GM12865 (cell line): ENCODE data around the gene PPP1R16B.

Experiments
- DNase-seq: peaks from one replicate; pipeline ENCODE4 v3.0.0; 2010; ENCODE audit warnings: low read depth
- H3K4me3 ChIP-seq: 2 replicates; pipeline ENCODE4 v1.5.1; 2011; ENCODE audit warnings: mild to moderate bottlenecking, low read depth, low read length, control low read depth
- TF ChIP-seq, protein P1 (sequence below): IDR thresholded peaks from 2 replicates; pipeline ENCODE4 v1.5.1; 2011; ENCODE audit warnings: low read length, control low read depth, low read depth, inconsistent platforms; ENCODE audit not compliant: insufficient read depth; ENCODE audit errors: missing control alignments

Gene PPP1R16B

DNA sequence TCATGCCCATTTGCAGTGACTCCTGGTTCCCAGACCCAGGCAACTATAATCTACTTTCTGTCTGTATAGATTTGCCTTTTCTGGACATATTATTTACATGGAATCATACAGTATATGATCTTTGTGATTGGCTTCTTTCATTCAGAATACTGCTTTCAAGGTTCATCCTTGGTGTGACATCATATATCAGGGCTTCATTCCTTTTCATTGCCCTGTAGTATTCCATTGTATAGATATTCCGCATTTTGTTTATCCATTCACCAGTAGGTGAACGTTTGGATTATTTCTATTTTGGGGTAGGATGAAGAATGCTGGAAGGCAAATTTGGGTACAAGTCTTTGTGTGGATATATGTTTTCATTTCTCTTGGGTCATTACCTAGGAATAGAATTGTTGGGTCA, 36.1 kb downstream of the PPP1R16B start:
- TF ChIP-seq, protein P1, sequence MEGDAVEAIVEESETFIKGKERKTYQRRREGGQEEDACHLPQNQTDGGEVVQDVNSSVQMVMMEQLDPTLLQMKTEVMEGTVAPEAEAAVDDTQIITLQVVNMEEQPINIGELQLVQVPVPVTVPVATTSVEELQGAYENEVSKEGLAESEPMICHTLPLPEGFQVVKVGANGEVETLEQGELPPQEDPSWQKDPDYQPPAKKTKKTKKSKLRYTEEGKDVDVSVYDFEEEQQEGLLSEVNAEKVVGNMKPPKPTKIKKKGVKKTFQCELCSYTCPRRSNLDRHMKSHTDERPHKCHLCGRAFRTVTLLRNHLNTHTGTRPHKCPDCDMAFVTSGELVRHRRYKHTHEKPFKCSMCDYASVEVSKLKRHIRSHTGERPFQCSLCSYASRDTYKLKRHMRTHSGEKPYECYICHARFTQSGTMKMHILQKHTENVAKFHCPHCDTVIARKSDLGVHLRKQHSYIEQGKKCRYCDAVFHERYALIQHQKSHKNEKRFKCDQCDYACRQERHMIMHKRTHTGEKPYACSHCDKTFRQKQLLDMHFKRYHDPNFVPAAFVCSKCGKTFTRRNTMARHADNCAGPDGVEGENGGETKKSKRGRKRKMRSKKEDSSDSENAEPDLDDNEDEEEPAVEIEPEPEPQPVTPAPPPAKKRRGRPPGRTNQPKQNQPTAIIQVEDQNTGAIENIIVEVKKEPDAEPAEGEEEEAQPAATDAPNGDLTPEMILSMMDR: no peak
- DNase-seq: no peak
- H3K4me3 ChIP-seq: peak overlapping the region; percentile 5; the same call in 1 of the 2 replicates

DNA sequence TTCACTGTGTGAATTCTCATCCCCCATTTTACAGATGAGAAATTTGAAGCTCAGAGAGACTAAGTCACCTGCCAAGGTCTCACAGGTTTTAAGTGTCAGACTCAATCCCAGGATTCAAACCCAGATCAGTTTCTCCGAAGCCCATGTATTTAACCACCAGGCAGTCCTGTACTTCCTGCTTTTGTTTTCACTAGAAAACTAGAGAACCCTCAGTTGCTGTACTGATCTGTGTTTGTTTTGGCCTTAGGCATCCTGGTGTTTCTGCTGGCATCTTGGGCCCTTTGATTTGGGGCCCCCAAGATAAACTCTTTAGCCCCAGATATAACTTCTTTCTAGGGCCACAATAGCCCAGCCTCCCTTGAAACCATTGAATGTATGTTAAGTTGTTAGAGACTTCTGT, 36.5 kb downstream of the PPP1R16B start:
- peak overlapping the region; percentile 5 for H3K4me3 ChIP-seq
- DNase-seq: peak; percentile 67
- TF ChIP-seq, protein P1: no peak

DNA sequence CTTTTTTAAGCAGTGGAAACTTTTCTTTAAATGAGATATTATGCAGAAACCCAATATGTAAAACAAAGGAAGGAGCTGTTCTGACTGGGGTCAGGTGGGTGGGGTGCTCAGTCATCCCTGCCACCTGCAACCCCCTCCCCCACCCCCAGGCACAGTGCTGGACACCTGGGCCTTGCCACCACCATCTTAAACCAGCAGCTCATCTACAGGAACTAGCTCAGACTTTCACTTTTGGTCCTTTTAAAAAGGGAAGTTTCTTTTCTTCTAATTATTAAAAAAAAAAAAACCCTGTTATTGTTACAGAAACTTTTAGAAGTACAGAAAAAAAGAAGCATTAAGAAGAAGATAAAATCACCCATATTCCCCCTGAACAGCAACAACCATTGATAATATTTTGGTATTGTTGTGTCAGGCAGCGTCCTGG, 37.1 kb downstream of the PPP1R16B start:
- peak; percentile 97 for DNase-seq
- peak overlapping the region; percentile 49 for H3K4me3 ChIP-seq

DNA sequence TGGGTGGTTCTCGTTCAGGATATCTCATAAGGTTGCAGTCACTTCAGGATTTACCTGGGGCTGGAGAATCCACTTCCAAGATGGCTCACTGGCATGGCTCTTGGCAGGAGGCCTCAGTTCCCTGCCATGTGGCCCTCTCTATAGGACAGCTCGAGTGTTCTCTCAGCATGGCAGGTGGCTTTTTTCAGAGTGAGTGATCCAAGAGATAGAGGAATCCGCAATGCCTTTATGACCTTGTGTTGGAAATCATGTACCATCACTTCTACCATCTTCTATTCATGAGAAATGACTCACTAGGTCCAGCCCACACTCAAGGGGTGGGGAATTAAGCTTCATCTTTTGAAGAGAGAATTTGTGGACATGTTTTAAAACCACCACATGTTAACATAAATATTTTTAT, 37.8 kb downstream of the PPP1R16B start:
- peak overlapping the region; percentile 49 for H3K4me3 ChIP-seq
- TF ChIP-seq, protein P1: no peak
- DNase-seq: peak; percentile 51

More for the DNA sequence above, 37.1 kb downstream of the PPP1R16B start:
- TF ChIP-seq, protein P1: no peak

DNA sequence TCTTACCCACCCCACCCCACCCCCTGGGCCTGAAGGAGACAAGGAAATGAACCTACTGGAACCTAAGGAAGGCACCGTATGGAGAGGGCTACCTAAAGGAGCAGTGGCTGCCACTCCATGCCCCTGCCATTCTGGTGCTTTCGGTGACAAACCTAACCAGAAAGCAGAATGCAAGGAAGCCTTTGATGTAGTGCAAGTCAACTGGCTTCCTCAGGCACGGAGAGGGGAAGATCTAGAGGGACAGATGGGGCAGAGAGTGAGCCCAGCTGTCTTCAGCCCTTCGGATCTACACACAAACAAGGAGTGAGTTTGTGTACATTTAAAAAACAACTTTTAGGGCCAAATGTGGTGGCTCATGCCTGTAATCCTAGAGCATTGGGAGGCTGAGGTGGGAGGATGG, 39.5 kb downstream of the PPP1R16B start:
- H3K4me3 ChIP-seq: no peak overlapping the region
- no peak for DNase-seq
- TF ChIP-seq, protein P1: no peak

- no peak overlapping the region for H3K4me3 ChIP-seq
- no peak for DNase-seq
- TF ChIP-seq, protein P1: no peak
Observed at GRCh38 chr20:38847840-38848239, 42.3 kb downstream of the PPP1R16B start.

GRCh38 chr20:38853759-38854158, 48.3 kb downstream of the PPP1R16B start:
- TF ChIP-seq, protein P1: no peak
- no peak for DNase-seq
- H3K4me3 ChIP-seq: no peak overlapping the region
